ENCODE results near the gene WNT10A. TPM values are rescaled to one million over a fixed set of nuclear protein-coding genes. Genes with fewer than 3 reads are reported as not detected.
A peak's percentile ranks its signal among the peaks of the same experiment; 100 is the strongest.

The WNT10A gene
- total RNA-seq, 1 experiment from 2014 or later = 1.5 TPM

DNA sequence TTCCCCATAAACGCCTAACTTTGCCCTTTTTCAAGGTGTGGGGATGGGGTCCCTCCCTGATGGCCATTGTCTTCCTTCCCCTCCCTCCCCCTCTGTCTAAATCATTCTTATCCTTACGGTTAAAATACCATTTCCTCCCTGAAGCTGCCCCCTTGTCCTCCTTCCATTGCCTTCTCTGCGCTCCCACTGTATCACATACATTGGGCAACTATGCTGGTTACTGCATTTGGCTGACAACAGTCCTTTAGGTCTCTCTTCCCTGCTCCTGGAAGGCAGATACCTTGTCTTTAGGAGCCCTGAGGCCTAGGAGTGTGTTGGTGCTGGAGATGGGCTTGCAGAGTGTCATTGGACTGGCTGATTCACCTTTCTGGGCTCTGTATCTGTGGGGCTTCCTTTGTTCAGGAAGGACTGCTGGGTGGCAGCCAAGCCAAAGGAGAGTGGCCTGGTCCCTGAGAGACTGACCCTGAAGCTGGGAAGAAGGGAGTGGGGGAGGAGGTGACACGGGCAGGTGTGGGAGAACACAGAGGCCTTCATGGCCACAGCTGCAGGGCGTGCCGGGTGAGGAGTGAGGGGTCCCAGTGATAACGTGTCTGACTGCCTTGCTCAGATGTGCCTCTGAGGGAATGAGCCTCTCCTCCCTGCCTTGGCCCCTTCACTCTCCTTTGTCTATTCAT is 18.9 kb upstream of the WNT10A start:
- BruUV-seq (replicated peaks) = no TSS peak
- intact Hi-C loops (cut with micrococcal nuclease) = no loop called here
- DNase-seq (ENCODE audit: low read depth, low spot score) = no peak
- Histone ChIP-seq H3K9ac (ENCODE audit: low read length) (no peak overlapping the region), H3K27me3 (ENCODE audit: insufficient read depth, low read length) (peaks cover 13% of the 10 kb centered on the region; the same call in 1 of the 2 replicates), H3K4me3 (replicated peaks in 1 of 2; ENCODE audit: low read depth in 1 of 2, low read length in 2 of 2) (no peak overlapping the region), H3K4me2 (ENCODE audit: low read length) (peak overlapping the region; percentile 93; the same call in 1 of the 2 replicates), H2AFZ (ENCODE audit: low read depth, low read length, poor library complexity, severe bottlenecking) (no peak overlapping the region), H3K27ac (ENCODE audit: low read depth, low read length) (no peak overlapping the region), H3K9me2 (ENCODE audit: insufficient read depth) (no peaks in the 10 kb centered on the region), H3K79me2 (ENCODE audit: insufficient read depth, low read length) (no peaks in the 10 kb centered on the region), H4K20me1 (ENCODE audit: insufficient read depth) (no peaks in the 10 kb centered on the region), H3K9me3 (ENCODE audit: control insufficient read depth in 1 of 2, insufficient read depth in 1 of 2, low read depth in 1 of 2, low read length in 2 of 2) (no peaks in the 10 kb centered on the region), H3K36me3 (ENCODE audit: control insufficient read depth in 1 of 2, insufficient read depth in 2 of 2, low read length in 2 of 2) (no peaks in the 10 kb centered on the region), H3K4me1 (ENCODE audit: control insufficient read depth in 1 of 2, insufficient read depth in 2 of 2, low read length in 2 of 2) (peaks cover 12 to 29% of the 10 kb centered on the region in 2 experiments)
- no peak for ATAC-seq
- TF ChIP-seq EGR1 (IDR thresholded peaks at IDR 0.05; ENCODE audit: low read depth) (no peak), JUND (IDR thresholded peaks at IDR 0.05) (no peak)
- TF ChIP-seq, protein P1, sequence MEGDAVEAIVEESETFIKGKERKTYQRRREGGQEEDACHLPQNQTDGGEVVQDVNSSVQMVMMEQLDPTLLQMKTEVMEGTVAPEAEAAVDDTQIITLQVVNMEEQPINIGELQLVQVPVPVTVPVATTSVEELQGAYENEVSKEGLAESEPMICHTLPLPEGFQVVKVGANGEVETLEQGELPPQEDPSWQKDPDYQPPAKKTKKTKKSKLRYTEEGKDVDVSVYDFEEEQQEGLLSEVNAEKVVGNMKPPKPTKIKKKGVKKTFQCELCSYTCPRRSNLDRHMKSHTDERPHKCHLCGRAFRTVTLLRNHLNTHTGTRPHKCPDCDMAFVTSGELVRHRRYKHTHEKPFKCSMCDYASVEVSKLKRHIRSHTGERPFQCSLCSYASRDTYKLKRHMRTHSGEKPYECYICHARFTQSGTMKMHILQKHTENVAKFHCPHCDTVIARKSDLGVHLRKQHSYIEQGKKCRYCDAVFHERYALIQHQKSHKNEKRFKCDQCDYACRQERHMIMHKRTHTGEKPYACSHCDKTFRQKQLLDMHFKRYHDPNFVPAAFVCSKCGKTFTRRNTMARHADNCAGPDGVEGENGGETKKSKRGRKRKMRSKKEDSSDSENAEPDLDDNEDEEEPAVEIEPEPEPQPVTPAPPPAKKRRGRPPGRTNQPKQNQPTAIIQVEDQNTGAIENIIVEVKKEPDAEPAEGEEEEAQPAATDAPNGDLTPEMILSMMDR (IDR thresholded peaks at IDR 0.05 in 2 of 3, conservative IDR thresholded peaks at IDR 0.05 in 1 of 3; ENCODE audit: borderline replicate concordance in 1 of 3, insufficient read depth in 1 of 3, low read depth in 2 of 3, low read length in 2 of 3) = no peak
- TF ChIP-seq, protein P2, sequence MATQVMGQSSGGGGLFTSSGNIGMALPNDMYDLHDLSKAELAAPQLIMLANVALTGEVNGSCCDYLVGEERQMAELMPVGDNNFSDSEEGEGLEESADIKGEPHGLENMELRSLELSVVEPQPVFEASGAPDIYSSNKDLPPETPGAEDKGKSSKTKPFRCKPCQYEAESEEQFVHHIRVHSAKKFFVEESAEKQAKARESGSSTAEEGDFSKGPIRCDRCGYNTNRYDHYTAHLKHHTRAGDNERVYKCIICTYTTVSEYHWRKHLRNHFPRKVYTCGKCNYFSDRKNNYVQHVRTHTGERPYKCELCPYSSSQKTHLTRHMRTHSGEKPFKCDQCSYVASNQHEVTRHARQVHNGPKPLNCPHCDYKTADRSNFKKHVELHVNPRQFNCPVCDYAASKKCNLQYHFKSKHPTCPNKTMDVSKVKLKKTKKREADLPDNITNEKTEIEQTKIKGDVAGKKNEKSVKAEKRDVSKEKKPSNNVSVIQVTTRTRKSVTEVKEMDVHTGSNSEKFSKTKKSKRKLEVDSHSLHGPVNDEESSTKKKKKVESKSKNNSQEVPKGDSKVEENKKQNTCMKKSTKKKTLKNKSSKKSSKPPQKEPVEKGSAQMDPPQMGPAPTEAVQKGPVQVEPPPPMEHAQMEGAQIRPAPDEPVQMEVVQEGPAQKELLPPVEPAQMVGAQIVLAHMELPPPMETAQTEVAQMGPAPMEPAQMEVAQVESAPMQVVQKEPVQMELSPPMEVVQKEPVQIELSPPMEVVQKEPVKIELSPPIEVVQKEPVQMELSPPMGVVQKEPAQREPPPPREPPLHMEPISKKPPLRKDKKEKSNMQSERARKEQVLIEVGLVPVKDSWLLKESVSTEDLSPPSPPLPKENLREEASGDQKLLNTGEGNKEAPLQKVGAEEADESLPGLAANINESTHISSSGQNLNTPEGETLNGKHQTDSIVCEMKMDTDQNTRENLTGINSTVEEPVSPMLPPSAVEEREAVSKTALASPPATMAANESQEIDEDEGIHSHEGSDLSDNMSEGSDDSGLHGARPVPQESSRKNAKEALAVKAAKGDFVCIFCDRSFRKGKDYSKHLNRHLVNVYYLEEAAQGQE (IDR thresholded peaks at IDR 0.05; ENCODE audit: low read depth) = no peak
- ChIA-PET POLR2A (no interaction called here), CTCF (interaction anchor here (1.3 to 1.8 kb wide), 2 partner anchors 10 to 14 kb away, joined by 8 to 9 read pairs; no protein-coding TSS in a partner anchor), RAD21 (ENCODE audit: low non-redundant PET in 1 of 2, low total read pairs in 2 of 2, uncharacterized antibody in 2 of 2, unreplicated experiment in 2 of 2) (interaction anchor here in 1 of 2 experiments (1.0 kb wide), 1 partner anchor 15 kb away, joined by 3 read pairs; no protein-coding TSS in a partner anchor)
